Fibroblast of skin of abdomen (primary cell): Measurements from ENCODE around the gene TTC19. TPM values are rescaled to one million over a fixed set of nuclear protein-coding genes. Genes with fewer than 3 reads are reported as not detected.
A peak's percentile ranks its signal among the peaks of the same experiment; 100 is the strongest.

Experiments
- DNase-seq: peaks from one replicate; pipeline ENCODE4 v3.0.0-alpha.2; 2013
- polyA plus RNA-seq, 2 experiments: library from polyadenylated mRNA; unstranded; fragments of 120-200 nt; gene quantifications; one replicate each; pipeline ENCODE4 v1.2.1, GENCODE V29; 2013; ENCODE audit not compliant: insufficient read length in 2 of 2

Gene TTC19, protein sequence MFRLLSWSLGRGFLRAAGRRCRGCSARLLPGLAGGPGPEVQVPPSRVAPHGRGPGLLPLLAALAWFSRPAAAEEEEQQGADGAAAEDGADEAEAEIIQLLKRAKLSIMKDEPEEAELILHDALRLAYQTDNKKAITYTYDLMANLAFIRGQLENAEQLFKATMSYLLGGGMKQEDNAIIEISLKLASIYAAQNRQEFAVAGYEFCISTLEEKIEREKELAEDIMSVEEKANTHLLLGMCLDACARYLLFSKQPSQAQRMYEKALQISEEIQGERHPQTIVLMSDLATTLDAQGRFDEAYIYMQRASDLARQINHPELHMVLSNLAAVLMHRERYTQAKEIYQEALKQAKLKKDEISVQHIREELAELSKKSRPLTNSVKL
- polyA plus RNA-seq (2013, experiment 1 of 2; ENCODE audit: insufficient read length): 25.4 TPM
- 25.3 TPM for polyA plus RNA-seq (2013, experiment 2 of 2; ENCODE audit: insufficient read length)

DNA sequence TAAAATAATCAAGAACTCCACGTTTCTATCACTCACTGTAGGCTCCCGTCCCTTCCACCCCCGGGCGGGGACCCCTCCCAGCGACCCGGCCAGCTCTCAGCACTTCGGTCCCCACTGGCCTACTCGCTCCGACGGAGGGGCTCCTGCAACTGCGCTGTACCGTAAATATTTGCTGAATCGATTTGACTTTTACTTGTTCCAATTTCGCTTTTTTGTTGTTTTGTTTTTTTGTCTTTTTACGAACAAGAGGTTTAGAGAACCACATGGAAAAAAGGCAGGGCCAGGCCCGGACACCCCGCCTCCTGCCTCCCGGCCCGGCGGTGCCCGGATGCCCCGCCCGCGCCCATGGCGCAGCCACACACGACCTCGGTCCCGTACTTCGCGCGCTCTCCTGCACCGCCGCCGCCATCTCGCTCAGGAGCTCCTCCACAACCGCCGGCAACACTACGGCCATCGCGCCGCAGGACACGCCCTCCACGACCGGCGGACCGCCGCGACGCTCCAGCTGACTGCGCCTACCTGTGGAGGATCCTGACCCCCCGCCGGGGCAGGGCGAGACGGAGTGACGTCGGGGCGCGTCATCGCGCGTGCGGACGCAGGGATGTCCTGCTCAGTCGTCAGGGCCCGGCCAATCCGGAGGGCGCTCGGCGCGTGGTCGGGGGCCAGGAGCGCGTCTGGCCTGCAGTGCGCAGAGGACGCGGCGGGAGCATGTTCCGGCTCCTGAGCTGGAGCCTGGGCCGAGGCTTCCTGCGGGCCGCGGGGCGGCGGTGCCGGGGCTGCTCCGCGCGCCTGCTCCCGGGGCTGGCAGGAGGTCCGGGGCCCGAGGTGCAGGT is at the start of gene TTC19, which contains the start of gene ZSWIM7:
Gene TTC19, plus strand, starts transcription at position 684 of the 833 bp plus-strand sequence. Its CDS starts 25 bp downstream, at position 709.
Gene ZSWIM7, minus strand, starts transcription at position 564 of the 833 bp plus-strand sequence. Its CDS starts 110 bp downstream, at position 454.
- peak; percentile 94 for DNase-seq

- no peak for DNase-seq
Measured at GRCh38 chr17:15951368-15952047, 48.1 kb upstream of the TTC19 start.

GRCh38 chr17:15952048-15952532 is 47.5 kb upstream of the TTC19 start:
- DNase-seq: no peak

DNA sequence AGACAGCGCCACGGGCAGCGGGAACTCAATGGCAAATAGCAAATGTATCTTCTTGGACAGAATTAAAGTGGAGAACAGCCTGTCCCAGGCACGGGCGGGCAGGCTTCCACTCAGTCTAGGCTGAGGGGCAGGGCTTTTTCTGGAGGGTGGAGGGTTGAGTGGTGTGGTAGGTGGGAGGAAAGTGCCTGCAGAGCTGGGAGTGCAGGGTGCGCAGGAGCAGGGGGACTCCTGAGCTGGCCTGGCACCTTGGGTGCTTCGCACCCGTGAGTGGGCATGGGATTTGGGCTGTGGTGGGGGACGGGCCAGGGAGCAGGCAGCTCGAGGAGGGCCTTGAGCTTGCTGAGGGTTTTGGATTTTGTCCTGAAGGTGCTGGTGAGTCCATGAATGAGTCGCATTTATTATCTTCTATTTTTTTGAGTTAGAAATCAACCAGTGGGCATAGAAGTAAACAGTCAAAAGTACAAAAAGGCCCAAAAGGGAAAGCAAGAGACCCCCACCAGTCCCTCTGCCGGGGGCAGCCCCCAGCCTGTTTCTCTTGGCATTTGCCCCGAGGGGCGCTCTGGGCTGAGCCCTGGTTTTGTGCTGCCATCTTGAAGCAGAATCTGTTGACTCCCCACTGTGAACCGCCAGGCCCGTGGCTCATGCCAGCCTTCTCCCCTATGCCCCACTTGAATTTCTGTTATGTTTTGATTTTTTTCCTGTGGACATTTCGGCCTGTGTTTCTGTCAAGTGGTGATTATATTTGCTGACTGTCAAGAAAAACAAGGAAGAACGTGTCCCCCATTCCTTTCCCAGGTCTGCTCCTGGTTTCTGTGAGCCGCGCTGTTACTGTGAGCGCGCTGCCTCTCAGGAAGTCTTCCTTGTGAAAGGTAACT is 46.5 kb upstream of the TTC19 start:
- no peak for DNase-seq

- peak; percentile 85 for DNase-seq
Measured at GRCh38 chr17:15954222-15954621, 45.4 kb upstream of the TTC19 start.

- no peak for DNase-seq
Measured at GRCh38 chr17:15955793-15956541, 43.7 kb upstream of the TTC19 start.

DNA sequence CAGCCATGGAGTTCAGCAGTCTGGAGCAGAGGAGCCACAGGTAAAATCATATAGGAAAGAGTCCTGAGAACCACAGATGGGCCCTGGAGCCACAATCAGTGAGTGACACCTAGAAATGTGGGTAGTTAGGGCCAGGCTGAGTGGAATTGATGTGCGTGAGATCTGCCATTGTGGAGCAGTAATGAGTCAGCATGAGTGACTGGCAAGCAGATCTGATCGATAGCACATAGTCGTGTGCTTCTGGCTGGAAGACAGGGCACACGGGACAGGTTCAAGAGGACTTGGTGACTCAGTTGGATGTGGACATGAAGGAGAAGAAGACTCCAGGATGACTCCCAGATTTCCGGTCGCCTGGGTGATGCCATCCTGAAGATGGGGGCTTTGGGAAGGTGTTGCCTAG is 42.4 kb upstream of the TTC19 start:
- DNase-seq: no peak

DNA sequence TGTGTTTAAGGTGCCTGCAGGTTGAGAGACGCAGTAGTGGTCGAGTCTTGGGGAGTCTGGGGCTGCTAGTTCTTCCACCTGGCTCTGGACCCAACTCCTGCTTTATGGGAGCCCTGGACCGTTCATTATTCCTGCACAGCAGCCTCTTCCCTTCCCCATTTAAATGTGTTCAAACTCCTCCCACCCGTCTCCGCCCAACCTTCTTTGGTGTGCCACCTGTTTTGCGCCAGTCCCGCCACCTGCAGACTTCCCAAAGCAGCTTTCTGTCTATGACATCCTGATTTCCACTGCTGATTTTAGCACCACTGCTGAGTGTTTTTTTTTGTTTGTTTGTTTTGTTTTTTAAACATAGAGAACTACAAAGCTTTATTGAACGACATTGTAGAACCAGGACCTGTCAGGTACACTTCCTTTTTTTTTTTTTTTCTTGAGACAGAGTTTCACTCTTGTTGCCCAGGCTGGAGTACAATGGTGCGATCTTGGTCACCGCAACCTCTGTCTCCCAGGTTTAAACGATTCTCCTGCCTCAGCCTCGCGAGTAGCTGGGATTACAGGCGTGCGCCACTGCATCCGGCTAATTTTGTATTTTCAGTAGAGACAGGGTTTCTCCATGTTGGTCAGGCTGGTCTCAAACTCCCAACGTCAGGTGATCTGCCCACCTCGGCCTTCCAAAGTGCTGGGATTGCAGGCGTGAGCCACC is 41.9 kb upstream of the TTC19 start:
- DNase-seq: no peak

DNA sequence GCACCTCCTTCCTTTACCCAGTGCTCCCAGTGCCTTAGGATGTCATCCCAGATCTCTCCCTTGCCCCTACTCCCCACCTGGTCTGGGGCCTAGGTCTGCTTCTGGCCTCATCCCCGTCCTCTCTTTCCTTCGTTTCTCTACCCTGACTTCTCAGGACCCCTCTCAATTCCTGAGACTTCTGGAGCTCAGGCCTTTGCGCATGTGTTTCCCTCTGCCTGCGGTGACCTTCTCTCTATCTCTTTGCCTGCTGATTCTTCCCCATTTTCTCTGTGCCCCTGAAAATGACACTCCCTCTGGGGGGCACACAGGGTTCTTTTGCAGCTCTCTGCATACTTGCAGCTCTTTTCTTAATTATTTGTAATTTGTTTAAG is 41.2 kb upstream of the TTC19 start:
- DNase-seq: no peak

DNA sequence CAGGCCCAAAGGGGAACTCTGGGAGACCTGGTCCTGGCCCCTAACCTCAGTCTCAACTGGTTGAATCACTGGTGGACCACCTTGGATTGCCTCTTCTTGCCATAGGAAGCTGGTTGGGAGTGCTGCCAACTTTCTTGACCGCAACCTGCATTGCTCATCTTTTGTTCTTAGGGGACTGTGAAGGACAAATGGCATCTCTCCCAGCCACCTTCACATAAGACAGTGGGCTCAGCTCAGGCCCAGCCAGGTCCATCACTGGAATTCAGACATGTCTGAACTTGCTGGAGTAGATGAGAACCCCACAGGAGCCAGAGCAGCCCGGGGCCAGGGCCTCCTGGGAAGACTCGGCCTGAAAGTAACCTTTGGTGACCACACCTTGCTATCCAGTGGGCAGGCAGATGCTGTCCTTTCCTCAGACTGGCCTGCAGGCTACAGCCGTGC is 35.9 kb upstream of the TTC19 start:
- peak; percentile 30 for DNase-seq

- DNase-seq: no peak
Measured at GRCh38 chr17:15965528-15965927, 34.1 kb upstream of the TTC19 start.

DNA sequence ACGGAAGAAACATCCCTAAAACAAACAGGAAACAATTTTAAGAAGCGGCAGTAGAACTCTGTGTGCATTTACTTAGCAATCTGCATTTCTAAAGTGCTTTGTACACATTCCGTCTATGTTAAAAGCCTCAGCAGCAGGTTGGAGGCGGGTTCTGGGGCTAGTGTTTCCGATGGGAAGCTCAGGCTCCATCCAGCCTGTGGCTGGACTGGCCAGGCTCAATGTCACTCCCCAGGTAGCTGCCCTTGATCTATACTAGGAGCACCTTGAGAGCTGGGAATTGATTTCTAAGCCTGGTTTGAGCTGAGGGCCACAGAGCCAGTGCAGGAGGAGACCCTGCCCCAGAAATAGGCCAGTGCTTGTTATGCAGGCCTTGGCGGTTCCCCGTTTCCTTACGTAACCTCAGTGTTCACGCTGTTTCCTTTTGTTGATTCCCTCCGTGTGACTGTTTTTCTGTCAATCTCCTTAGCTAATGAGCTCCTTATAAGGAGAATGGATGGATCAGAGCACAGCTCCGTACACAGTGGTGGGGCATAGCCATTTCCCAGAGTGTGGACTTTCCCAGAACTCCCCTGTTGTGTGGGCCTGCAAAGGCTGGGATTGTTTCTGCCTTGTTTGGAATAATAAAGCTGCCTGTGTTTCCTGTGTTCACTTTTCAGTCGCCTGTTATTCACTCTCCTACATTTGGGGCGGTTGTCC is 33.3 kb upstream of the TTC19 start:
- DNase-seq: no peak

GRCh38 chr17:15966879-15967248 is 32.8 kb upstream of the TTC19 start:
- DNase-seq: no peak

DNA sequence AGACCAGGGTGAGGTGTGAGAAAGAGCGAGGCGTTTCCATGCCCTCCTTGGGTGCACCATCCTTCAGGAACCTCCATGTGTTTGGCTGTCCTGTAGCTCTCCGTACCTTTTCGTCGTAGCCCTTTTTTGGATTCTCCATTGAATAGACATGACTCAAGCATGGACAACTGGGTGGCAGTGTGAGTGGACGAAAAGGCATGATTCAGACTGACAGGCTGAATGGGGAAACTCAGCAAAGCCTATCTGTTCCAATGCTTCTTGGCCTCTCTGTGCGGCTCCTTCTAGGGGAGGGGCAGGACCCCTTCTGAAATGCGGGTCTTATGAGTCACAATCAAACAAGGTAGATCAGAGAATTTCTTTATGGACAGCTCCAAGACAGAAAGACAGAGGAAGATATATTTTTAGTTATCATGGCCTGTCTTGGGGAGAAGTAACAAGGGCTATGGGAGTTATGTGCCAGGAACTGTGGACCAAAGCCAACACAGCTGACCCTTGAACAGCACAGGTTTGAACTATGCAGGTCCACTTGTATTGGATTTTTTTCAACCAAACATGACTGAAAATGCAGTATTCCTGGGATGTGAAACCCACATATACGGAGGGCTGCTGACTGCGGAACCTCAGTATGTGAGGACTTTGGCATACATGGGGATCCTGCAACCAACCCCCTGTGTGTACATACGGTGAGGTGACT is 31.8 kb upstream of the TTC19 start:
- no peak for DNase-seq

DNA sequence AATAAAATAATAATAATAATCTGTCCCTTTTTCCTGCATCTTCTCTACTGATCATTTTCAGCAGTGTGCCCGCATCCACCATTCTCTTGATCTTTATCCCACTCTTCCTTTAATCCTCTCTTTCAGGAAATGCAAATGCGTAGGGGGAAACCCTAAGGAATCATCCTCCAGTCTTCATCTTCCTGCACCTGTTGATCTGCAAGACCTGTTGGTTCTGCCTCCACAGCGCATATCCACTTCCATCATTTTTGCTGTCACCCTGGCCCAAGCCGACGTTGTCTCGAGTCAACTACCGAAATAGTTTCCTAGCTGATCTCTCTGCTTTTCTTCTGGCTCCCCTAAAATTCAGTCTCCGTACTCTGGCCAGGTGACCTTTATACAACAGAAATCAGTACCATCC is 30.2 kb upstream of the TTC19 start:
- DNase-seq: no peak

- DNase-seq: no peak
Measured at GRCh38 chr17:15970500-15970899, 29.1 kb upstream of the TTC19 start.

DNA sequence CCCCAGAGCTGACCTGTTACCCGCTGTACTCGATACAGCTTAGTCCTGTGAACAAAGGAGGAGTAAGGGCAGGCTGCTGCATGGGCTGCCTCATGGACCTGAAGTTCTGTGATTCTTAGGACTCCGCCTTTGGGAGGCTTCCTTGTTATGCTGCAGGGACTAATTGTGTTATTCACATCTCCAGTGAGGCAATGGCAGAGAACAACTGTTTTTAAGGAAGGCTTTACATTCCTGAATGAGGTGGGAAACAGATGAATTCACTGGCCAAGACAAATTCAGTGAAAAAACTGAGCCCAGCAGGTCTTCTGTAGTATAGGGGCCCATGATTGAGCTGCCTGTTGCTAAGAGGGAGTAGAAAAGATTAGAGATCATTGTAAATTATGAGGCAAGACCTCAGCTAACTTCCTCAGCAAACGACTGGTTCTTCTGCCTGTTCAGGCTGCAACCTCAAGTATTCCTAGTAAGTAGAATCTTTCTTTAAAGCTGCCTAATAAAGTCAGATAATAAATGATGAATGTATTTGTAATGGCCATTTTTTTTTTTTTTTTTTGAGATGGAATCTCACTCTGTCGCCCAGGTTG is 28.4 kb upstream of the TTC19 start:
- no peak for DNase-seq

- DNase-seq: no peak
Measured at GRCh38 chr17:15971882-15972281, 27.7 kb upstream of the TTC19 start.
